ENCODE results near the gene SULT1E1.

Gene SULT1E1

GRCh38 chr4:69800599-69800998 is 59.3 kb downstream of the SULT1E1 start:
- in situ Hi-C loops (cut with MboI; ENCODE audit: low sequenced_read_pairs): no loop called here

GRCh38 chr4:69799337-69799736 is 60.6 kb downstream of the SULT1E1 start:
- in situ Hi-C loops (cut with MboI; ENCODE audit: low sequenced_read_pairs): no loop called here

GRCh38 chr4:69793732-69794131 is 66.2 kb downstream of the SULT1E1 start:
- in situ Hi-C loops (cut with MboI; ENCODE audit: low sequenced_read_pairs): no loop called here

Measured in hTERT RPE-1 (cell line).